Cardiac muscle cell (in vitro differentiated cells and primary cell): ENCODE results near the gene PRG2. TPM values are rescaled to one million over a fixed set of nuclear protein-coding genes. Genes with fewer than 3 reads are reported as not detected.
A peak's percentile ranks its signal among the peaks of the same experiment; 100 is the strongest.

Experiments used
- DNase-seq, 2 donors: peaks; one replicate each; pipeline versions ENCODE4 v3.0.0 to v3.0.0-alpha.2; 2010 to 2017; ENCODE audit warnings: low read depth in 1 of 2, low spot score in 1 of 2
- H3K27ac ChIP-seq: fragments of 200-600 bp; sonication (generic); 2 replicates; pipeline ENCODE4 v1.5.1; 2016
- H3K27me3 ChIP-seq: fragments of 200-600 bp; sonication (generic); 2 replicates; pipeline ENCODE4 v1.6.0; 2016; ENCODE audit warnings: control low read depth
- H3K36me3 ChIP-seq: fragments of 200-600 bp; sonication (generic); 2 replicates; pipeline ENCODE4 v1.5.1; 2016; ENCODE audit warnings: control low read depth
- H3K4me1 ChIP-seq: fragments of 200-600 bp; sonication (generic); 2 replicates; pipeline ENCODE4 v1.8.1; 2017; ENCODE audit warnings: low read depth, mild to moderate bottlenecking, mixed run types
- H3K4me3 ChIP-seq: fragments of 200-600 bp; sonication (generic); 2 replicates; pipeline ENCODE4 v1.5.1; 2016; ENCODE audit warnings: mild to moderate bottlenecking
- H3K9me3 ChIP-seq: fragments of 200-600 bp; sonication (generic); 2 replicates; pipeline ENCODE4 v1.5.1; 2017; ENCODE audit warnings: low read depth, mild to moderate bottlenecking, control low read depth
- polyA plus RNA-seq: library from polyadenylated mRNA; unstranded; fragments of >200 nt; fragmentation: Nextera tagmentation; extraction: Ambion mirVana; gene quantifications from 2 replicates; pipeline ENCODE4 v1.2.1, GENCODE V29; 2016
- total RNA-seq: library from RNA; depleted of rRNA; stranded (reverse); fragments of >200 nt; gene quantifications from 2 replicates; pipeline ENCODE4 v1.2.3, GENCODE V29; 2016
- TF ChIP-seq, protein P1 (sequence below): IDR thresholded peaks from 2 replicates; pipeline ENCODE4 v1.5.1; 2012; ENCODE audit warnings: low read depth, mild to moderate bottlenecking, low read length

PRG2 gene
- total and polyA plus RNA-seq, 2 experiments from 2014 or later, result not detected

DNA sequence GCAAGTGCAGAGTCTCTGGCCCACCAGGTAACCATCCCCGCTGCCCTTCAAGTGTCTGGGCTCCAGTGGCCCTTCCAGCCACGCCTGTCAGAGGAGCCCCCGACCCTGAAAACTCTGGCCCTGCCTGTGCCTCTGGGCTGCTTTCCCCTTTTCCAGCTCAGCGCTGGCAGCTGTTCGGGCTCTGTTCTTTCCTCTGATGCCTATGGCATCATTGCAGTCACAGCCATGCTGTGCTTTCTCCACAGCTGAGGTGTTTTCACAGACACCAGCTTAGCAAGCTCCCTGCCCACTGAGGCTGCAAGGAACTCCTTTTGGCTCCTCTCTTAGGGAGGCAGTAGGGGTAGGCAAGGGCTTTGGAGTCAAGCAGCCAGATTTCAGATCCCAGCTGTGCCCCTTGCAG is 31.1 kb downstream of the PRG2 start:
- no peaks in the 10 kb centered on the region for H3K27me3 ChIP-seq
- no peak overlapping the region for H3K4me3 ChIP-seq
- TF ChIP-seq, protein P1, sequence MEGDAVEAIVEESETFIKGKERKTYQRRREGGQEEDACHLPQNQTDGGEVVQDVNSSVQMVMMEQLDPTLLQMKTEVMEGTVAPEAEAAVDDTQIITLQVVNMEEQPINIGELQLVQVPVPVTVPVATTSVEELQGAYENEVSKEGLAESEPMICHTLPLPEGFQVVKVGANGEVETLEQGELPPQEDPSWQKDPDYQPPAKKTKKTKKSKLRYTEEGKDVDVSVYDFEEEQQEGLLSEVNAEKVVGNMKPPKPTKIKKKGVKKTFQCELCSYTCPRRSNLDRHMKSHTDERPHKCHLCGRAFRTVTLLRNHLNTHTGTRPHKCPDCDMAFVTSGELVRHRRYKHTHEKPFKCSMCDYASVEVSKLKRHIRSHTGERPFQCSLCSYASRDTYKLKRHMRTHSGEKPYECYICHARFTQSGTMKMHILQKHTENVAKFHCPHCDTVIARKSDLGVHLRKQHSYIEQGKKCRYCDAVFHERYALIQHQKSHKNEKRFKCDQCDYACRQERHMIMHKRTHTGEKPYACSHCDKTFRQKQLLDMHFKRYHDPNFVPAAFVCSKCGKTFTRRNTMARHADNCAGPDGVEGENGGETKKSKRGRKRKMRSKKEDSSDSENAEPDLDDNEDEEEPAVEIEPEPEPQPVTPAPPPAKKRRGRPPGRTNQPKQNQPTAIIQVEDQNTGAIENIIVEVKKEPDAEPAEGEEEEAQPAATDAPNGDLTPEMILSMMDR, result no peak
- H3K36me3 ChIP-seq, result no peaks in the 10 kb centered on the region
- H3K9me3 ChIP-seq, result no peaks in the 10 kb centered on the region
- no peak overlapping the region for H3K27ac ChIP-seq
- peaks cover 5% of the 10 kb centered on the region for H3K4me1 ChIP-seq
- DNase-seq, result no peak

DNA sequence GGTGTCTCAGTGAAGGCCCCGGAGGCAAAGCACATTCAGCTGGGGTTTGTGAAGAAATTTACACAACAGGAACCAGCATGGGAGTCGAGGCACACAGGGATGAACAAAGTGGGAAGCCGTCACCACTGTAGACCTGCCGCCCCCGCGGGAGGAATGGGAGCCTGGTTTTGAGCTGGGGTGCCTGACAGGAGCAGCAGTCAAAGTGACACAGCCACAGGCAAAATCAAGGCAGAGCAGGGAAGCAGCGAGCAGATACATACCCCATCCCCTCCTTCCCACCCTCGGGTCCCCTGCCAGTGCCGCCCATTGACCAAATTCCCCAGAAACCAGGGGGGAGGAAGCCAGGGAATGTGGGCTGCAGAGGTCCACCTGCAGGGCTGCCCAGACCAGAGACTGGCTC is 31.5 kb downstream of the PRG2 start:
- H3K27ac ChIP-seq, result no peak overlapping the region

DNA sequence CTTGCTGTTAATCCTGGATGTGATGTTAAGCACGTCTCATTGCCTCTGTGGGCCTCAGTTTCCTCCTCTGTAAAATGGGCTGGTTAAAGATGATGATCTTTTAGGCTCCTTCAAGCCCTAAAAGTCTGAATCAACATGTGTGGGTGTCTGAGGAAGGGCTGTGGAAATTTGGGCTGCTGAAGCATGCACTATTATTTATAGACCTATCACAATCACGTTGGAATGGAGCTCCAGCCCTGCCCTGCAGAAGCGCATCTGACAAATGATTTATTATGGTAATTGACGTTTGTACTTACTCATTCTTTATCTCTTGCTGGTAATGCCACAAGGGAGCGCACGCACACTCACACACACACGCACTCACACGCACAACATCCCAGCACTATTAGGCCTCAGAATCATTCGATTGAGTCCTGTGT is 31.9 kb downstream of the PRG2 start:
- no peaks in the 10 kb centered on the region for H3K9me3 ChIP-seq
- no peak overlapping the region for H3K4me3 ChIP-seq
- H3K27ac ChIP-seq, result no peak overlapping the region
- TF ChIP-seq, protein P1, result no peak
- H3K36me3 ChIP-seq, result no peaks in the 10 kb centered on the region
- H3K27me3 ChIP-seq, result no peaks in the 10 kb centered on the region
- no peak for DNase-seq
- H3K4me1 ChIP-seq, result peaks cover 14% of the 10 kb centered on the region

More for the DNA sequence above, 31.5 kb downstream of the PRG2 start:
- peaks cover 9% of the 10 kb centered on the region for H3K4me1 ChIP-seq
- no peak overlapping the region for H3K4me3 ChIP-seq
- H3K27me3 ChIP-seq, result no peaks in the 10 kb centered on the region
- no peak for DNase-seq
- TF ChIP-seq, protein P1, result no peak
- no peaks in the 10 kb centered on the region for H3K36me3 ChIP-seq
- no peaks in the 10 kb centered on the region for H3K9me3 ChIP-seq

DNA sequence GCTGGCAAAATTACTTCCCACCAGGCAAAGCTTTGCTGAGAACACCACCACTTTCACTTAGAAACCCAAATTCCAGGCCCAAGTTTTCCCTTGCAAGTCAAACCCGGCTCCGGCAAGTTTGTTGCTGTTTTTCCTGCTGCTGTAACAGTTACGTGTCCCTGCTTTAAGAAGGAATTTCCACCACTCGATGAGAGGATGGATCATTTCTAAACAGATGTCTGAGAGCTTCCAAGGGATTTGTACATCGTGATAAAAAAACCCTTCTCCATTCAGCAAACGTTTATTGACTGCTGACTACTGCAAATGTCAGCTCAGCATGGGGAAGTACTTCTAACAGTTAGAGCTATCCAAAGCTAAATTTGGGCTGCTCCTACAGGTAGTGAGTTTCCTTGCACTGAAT is 32.6 kb downstream of the PRG2 start:
- H3K27ac ChIP-seq, result no peak overlapping the region
- H3K27me3 ChIP-seq, result no peaks in the 10 kb centered on the region
- TF ChIP-seq, protein P1, result no peak
- DNase-seq, result peak in 1 of 2 donors; percentile 26
- peaks cover 18% of the 10 kb centered on the region for H3K4me1 ChIP-seq
- H3K9me3 ChIP-seq, result no peaks in the 10 kb centered on the region
- H3K36me3 ChIP-seq, result no peaks in the 10 kb centered on the region
- H3K4me3 ChIP-seq, result no peak overlapping the region

DNA sequence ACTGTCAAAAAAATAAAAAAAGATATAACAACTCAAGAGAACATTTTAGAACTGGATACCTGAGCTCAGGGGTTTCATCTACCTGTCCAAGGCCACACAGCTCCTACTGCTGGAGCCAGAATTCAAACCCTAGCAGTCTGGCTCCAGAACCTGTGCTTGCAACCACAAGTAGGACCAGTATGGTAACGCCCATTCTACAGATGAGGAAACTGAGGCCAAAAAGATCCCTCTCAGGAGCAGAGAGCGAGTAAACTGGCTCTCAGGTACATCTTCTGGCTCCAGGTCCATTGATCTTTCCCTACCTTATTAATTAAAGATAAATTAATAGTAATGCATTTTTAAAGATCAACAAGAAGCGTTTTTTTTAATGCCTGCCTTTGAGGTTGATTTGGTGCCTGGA is 33.1 kb downstream of the PRG2 start:
- Histone ChIP-seq H3K36me3 (no peaks in the 10 kb centered on the region), H3K27me3 (no peaks in the 10 kb centered on the region), H3K4me1 (peaks cover 18% of the 10 kb centered on the region), H3K4me3 (no peak overlapping the region), H3K27ac (no peak overlapping the region), H3K9me3 (no peaks in the 10 kb centered on the region)
- DNase-seq, result no peak
- TF ChIP-seq, protein P1, result no peak

DNA sequence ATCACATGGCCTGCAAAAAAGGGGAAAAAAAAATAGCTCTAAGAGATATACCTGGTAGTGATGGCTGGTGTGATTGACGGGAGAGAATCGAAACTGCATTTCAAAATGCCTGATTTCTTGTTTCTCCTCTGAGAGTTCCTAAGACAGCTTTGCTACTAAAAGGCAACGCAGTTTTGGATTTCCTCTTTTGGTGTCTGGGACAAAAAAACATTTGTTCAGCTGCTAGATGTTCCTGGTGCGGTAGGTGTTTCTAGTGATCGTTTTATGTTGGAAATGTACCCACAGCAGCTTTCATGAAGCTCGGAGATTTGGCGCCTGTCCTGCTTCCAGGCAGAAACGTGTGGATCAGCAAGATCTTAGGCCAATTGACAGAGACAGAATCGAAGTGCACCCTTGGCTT is 34.2 kb downstream of the PRG2 start:
- no peaks in the 10 kb centered on the region for H3K36me3 ChIP-seq
- H3K9me3 ChIP-seq, result no peaks in the 10 kb centered on the region
- peaks cover 18% of the 10 kb centered on the region for H3K4me1 ChIP-seq
- TF ChIP-seq, protein P1, result no peak
- DNase-seq, result no peak
- H3K27ac ChIP-seq, result no peak overlapping the region
- H3K27me3 ChIP-seq, result no peaks in the 10 kb centered on the region
- no peak overlapping the region for H3K4me3 ChIP-seq
